H9 (cell line): Measurements from ENCODE around the gene SPATS2. TPM values are rescaled to one million over a fixed set of nuclear protein-coding genes. Genes with fewer than 3 reads are reported as not detected.

Source experiments
- DNase-seq: peaks from one replicate; pipeline ENCODE4 v3.0.0-alpha.2; 2017
- H2AFZ ChIP-seq: one replicate; pipeline ENCODE4 v1.6.1; 2013; ENCODE audit warnings: mild to moderate bottlenecking, low read length, control low read depth, moderate library complexity
- H2AK5ac ChIP-seq: 2 replicates; pipeline ENCODE4 v1.6.1; 2013; ENCODE audit warnings: low read length, control low read depth, mixed read lengths; ENCODE audit not compliant: insufficient read length
- H2BK120ac ChIP-seq: one replicate; pipeline ENCODE4 v1.6.1; 2013; ENCODE audit warnings: low read depth, mild to moderate bottlenecking, low read length, control low read depth, inconsistent platforms; ENCODE audit not compliant: poor library complexity, severe bottlenecking
- H2BK12ac ChIP-seq: 2 replicates; pipeline ENCODE4 v1.6.1; 2013; ENCODE audit warnings: low read length, control low read depth, mixed read lengths, low read depth; ENCODE audit not compliant: insufficient read length
- H2BK15ac ChIP-seq: 2 replicates; pipeline ENCODE4 v1.6.1; 2013; ENCODE audit warnings: low read depth, low read length, control low read depth
- H2BK20ac ChIP-seq: one replicate; pipeline ENCODE4 v1.6.1; 2013; ENCODE audit warnings: low read depth, mild to moderate bottlenecking, low read length, control low read depth, inconsistent platforms; ENCODE audit not compliant: poor library complexity, severe bottlenecking
- H2BK5ac ChIP-seq: 2 replicates; pipeline ENCODE4 v1.6.1; 2013; ENCODE audit warnings: low read length, control low read depth, mixed read lengths; ENCODE audit not compliant: insufficient read length
- H3K14ac ChIP-seq: 2 replicates; pipeline ENCODE4 v1.6.1; 2013; ENCODE audit warnings: low read length, control low read depth; ENCODE audit not compliant: insufficient read depth
- H3K18ac ChIP-seq: 2 replicates; pipeline ENCODE4 v1.6.1; 2013; ENCODE audit warnings: low read depth, mild to moderate bottlenecking, mixed read lengths, low read length, control low read depth; ENCODE audit not compliant: insufficient read length
- H3K23ac ChIP-seq: 2 replicates; pipeline ENCODE4 v1.6.1; 2013; ENCODE audit warnings: low read length, control low read depth, mixed read lengths, low read depth; ENCODE audit not compliant: insufficient read length
- H3K23me2 ChIP-seq: 2 replicates; pipeline ENCODE4 v1.6.1; 2013; ENCODE audit warnings: low read depth, mild to moderate bottlenecking, mixed read lengths, low read length, control low read depth; ENCODE audit not compliant: insufficient read length, poor library complexity, severe bottlenecking
- H3K27ac ChIP-seq: 2 replicates; pipeline ENCODE4 v1.5.1; 2013; ENCODE audit warnings: low read length, control low read depth, mixed read lengths, low read depth; ENCODE audit not compliant: insufficient read length
- H3K27me3 ChIP-seq: 2 replicates; pipeline ENCODE4 v1.6.1; 2013; ENCODE audit warnings: low read length, control low read depth, inconsistent platforms; ENCODE audit not compliant: insufficient read depth
- H3K4ac ChIP-seq: 2 replicates; pipeline ENCODE4 v1.6.1; 2013; ENCODE audit warnings: low read depth, mild to moderate bottlenecking, control low read depth, inconsistent platforms, low read length, moderate library complexity
- H3K4me1 ChIP-seq: 2 replicates; pipeline ENCODE4 v1.6.1; 2013; ENCODE audit warnings: low read length, control low read depth, inconsistent platforms; ENCODE audit not compliant: insufficient read depth
- H3K4me2 ChIP-seq: 2 replicates; pipeline ENCODE4 v1.6.1; 2013; ENCODE audit warnings: low read length, control low read depth, mixed read lengths; ENCODE audit not compliant: insufficient read length, insufficient read depth
- H3K56ac ChIP-seq: 2 replicates; pipeline ENCODE4 v1.6.1; 2013; ENCODE audit warnings: low read depth, mild to moderate bottlenecking, mixed read lengths, low read length, control low read depth; ENCODE audit not compliant: insufficient read length
- H3K79me1 ChIP-seq: 2 replicates; pipeline ENCODE4 v1.6.1; 2013; ENCODE audit warnings: low read depth, mild to moderate bottlenecking, moderate library complexity, low read length, control low read depth, inconsistent platforms; ENCODE audit not compliant: insufficient read depth, poor library complexity, severe bottlenecking
- H3K79me2 ChIP-seq: 2 replicates; pipeline ENCODE4 v1.6.1; 2013; ENCODE audit warnings: low read length, control low read depth, inconsistent platforms; ENCODE audit not compliant: insufficient read depth
- H3K9ac ChIP-seq: 2 replicates; pipeline ENCODE4 v1.6.1; 2013; ENCODE audit warnings: low read length, control low read depth, mixed read lengths; ENCODE audit not compliant: insufficient read length; ENCODE audit errors: extremely low read depth
- H3K9me3 ChIP-seq: one replicate; pipeline ENCODE4 v1.6.1; 2013; ENCODE audit warnings: low read depth, low read length, inconsistent platforms; ENCODE audit not compliant: control insufficient read depth
- H3T11ph ChIP-seq: one replicate; pipeline ENCODE4 v1.6.1; 2013; ENCODE audit warnings: mild to moderate bottlenecking, low read length, control low read depth, inconsistent platforms
- H4K20me1 ChIP-seq: one replicate; pipeline ENCODE4 v1.6.1; 2013; ENCODE audit not compliant: control insufficient read depth, insufficient read length, insufficient read depth
- H4K5ac ChIP-seq: 2 replicates; pipeline ENCODE4 v1.6.1; 2013; ENCODE audit warnings: low read depth, mild to moderate bottlenecking, mixed read lengths, low read length, control low read depth; ENCODE audit not compliant: insufficient read length
- H4K8ac ChIP-seq: replicated peaks from 2 replicates; pipeline ENCODE4 v1.6.1; 2013; ENCODE audit warnings: low read length, control low read depth, mixed read lengths, low read depth; ENCODE audit not compliant: insufficient read length
- H4K91ac ChIP-seq: 2 replicates; pipeline ENCODE4 v1.6.1; 2013; ENCODE audit warnings: low read depth, mild to moderate bottlenecking, moderate library complexity, mixed read lengths, low read length, control low read depth; ENCODE audit not compliant: insufficient read length
- H3K27ac Mint-ChIP-seq, 3 experiments: 2 replicates in 2 of 3; 3 replicates in 1 of 3; pipeline ENCODE4 v1.8.0; 2020 to 2021; ENCODE audit warnings: mixed read lengths in 3 of 3, mild to moderate bottlenecking in 1 of 3, moderate library complexity in 1 of 3
- H3K27me3 Mint-ChIP-seq: 2 replicates; pipeline ENCODE4 v1.8.0; 2021; ENCODE audit warnings: low read depth, mild to moderate bottlenecking, moderate library complexity, mixed read lengths
- H3K36me3 Mint-ChIP-seq, 3 experiments: 2 replicates in 2 of 3; 3 replicates in 1 of 3; pipeline ENCODE4 v1.8.0; 2020 to 2021; ENCODE audit warnings: low read depth in 3 of 3, mixed read lengths in 3 of 3; ENCODE audit not compliant: insufficient read depth in 1 of 3
- H3K4me1 Mint-ChIP-seq, 2 experiments: 2 replicates each; pipeline ENCODE4 v1.8.0; 2020; ENCODE audit warnings: mixed read lengths in 2 of 2
- H3K4me3 Mint-ChIP-seq, 2 experiments: 2 replicates in 1 of 2; 3 replicates in 1 of 2; pipeline ENCODE4 v1.8.0; 2020 to 2021; ENCODE audit warnings: mild to moderate bottlenecking in 2 of 2, mixed read lengths in 2 of 2, moderate library complexity in 1 of 2
- H3K9me3 Mint-ChIP-seq, 2 experiments: 2 replicates in 1 of 2; 3 replicates in 1 of 2; pipeline ENCODE4 v1.8.0; 2020; ENCODE audit warnings: mild to moderate bottlenecking in 2 of 2, mixed read lengths in 2 of 2, moderate library complexity in 1 of 2
- WGBS: extraction: QIAGEN DNeasy Blood & Tissue Kit; methylation state at CpG from one replicate; pipeline ENCODE4 v1.1.7; 2013; ENCODE audit warnings: missing lambda C conversion rate, low lambda C conversion rate, mixed read lengths; ENCODE audit not compliant: insufficient read length; ENCODE audit errors: extremely low coverage; 5-methylcytosine and 5-hydroxymethylcytosine counted together
- total RNA-seq: library from RNA; stranded (reverse); gene quantifications from 2 replicates; pipeline ENCODE4 v1.2.1, GENCODE V29; 2021
- TF ChIP-seq, protein P1 (sequence below): fragments of 200-600 bp; sonication (generic); conservative IDR thresholded peaks from 3 replicates; pipeline ENCODE4 v1.8.0; 2021; ENCODE audit warnings: antibody characterized with exemption, mild to moderate bottlenecking

The SPATS2 gene
- total RNA-seq, 1 experiment from 2014 or later, result 17.1 TPM

DNA sequence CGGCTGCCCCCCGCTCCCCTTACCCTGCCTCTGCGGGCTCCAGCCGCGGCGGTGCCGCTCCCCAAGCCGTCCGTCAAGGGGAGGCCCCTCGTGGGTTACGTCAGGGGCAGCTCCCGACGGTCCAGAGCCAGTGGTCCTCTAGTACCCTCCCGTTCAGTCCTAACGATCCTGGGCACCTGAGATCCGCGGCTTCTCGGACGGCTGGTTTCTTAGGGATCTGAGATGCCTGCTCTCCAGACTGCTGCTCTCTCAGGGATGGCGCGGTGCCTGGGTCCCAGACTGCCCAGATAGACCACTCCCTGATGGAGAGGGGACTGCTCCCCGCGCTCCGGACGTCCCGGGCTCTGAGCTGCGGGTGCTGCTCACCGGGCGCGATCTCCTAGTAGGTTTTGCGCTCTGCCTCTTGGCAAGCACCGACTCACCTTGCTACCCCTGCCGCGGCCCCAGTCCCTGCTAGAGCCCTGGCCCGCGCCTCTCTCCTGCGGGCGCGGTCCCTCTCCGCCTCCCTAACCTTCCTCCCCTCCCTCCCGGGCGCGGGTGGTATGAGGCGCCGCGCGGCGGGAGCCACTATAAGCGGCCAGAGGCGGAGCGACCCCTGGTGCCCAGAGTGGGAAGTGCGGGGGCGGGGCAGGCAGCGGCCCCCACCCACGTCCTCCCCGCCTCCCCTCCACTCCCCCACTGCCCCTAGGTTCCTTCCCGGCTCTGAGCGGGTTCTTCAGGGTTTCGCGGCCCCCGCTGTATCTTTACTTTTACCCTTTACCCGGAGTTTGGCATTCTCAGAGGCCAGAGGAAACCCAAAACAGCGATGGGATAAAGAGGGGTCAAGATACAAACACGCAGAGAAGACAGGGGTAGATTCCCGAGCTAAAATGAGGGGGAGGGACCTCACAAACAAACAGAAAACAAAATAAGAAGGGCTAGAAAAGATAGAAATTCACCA, 30.3 kb upstream of the SPATS2 start, which contains the start of gene C1QL4:
C1QL4 (minus strand) TSS at position 544 of the 940 bp plus-strand sequence. CDS start 711 bp downstream, outside the sequence.
- H3K79me1 ChIP-seq, result no peaks in the 10 kb centered on the region
- no peak within 1 kb of the TSS for H4K91ac ChIP-seq
- no peak within 1 kb of the TSS for H3K27ac Mint-ChIP-seq
- no peaks in the 10 kb centered on the region for H3K9me3 ChIP-seq
- peak within 1 kb of the TSS; percentile 46 for H3K4me2 ChIP-seq
- H3K23me2 ChIP-seq, result peaks cover 15% of the 10 kb centered on the region
- peak within 1 kb of the TSS; percentile 57 to 80 for H3K4me3 Mint-ChIP-seq
- H3K79me2 ChIP-seq, result no peaks in the 10 kb centered on the region
- peaks cover 70% of the 10 kb centered on the region for H3K27me3 ChIP-seq
- H4K20me1 ChIP-seq, result no peaks in the 10 kb centered on the region
- DNase-seq, result peak; percentile 89
- H3T11ph ChIP-seq, result no peak within 1 kb of the TSS
- no peak within 1 kb of the TSS for H2AK5ac ChIP-seq
- peaks cover 4% of the 10 kb centered on the region; the same call in 1 of the 2 replicates for H3K4me1 ChIP-seq
- H2BK120ac ChIP-seq, result no peak within 1 kb of the TSS
- no peak within 1 kb of the TSS for H3K56ac ChIP-seq
- peaks cover 92% of the 10 kb centered on the region for H3K27me3 Mint-ChIP-seq
- H3K9me3 Mint-ChIP-seq, result peaks cover 0 to 3% of the 10 kb centered on the region in 2 experiments; a peak in 2 of 5 replicates
- H3K27ac ChIP-seq, result no peak within 1 kb of the TSS
- H3K14ac ChIP-seq, result no peak within 1 kb of the TSS
- no peak within 1 kb of the TSS for H3K4ac ChIP-seq
- H3K18ac ChIP-seq, result no peak within 1 kb of the TSS
- H2BK12ac ChIP-seq, result no peak within 1 kb of the TSS
- H3K9ac ChIP-seq, result no peak within 1 kb of the TSS
- WGBS, result no CpG with 5 or more reads among the region's 65 CpGs
- no peak within 1 kb of the TSS for H2BK15ac ChIP-seq
- H3K36me3 Mint-ChIP-seq, result no peaks in the 10 kb centered on the region; a peak in 2 of 7 replicates
- no peak within 1 kb of the TSS for H2BK5ac ChIP-seq
- TF ChIP-seq, protein P1, sequence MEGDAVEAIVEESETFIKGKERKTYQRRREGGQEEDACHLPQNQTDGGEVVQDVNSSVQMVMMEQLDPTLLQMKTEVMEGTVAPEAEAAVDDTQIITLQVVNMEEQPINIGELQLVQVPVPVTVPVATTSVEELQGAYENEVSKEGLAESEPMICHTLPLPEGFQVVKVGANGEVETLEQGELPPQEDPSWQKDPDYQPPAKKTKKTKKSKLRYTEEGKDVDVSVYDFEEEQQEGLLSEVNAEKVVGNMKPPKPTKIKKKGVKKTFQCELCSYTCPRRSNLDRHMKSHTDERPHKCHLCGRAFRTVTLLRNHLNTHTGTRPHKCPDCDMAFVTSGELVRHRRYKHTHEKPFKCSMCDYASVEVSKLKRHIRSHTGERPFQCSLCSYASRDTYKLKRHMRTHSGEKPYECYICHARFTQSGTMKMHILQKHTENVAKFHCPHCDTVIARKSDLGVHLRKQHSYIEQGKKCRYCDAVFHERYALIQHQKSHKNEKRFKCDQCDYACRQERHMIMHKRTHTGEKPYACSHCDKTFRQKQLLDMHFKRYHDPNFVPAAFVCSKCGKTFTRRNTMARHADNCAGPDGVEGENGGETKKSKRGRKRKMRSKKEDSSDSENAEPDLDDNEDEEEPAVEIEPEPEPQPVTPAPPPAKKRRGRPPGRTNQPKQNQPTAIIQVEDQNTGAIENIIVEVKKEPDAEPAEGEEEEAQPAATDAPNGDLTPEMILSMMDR, result peak; percentile 100
- no peak within 1 kb of the TSS for H3K23ac ChIP-seq
- no peak within 1 kb of the TSS for H4K5ac ChIP-seq
- H2BK20ac ChIP-seq, result no peak within 1 kb of the TSS
- no peak within 1 kb of the TSS for H2AFZ ChIP-seq
- H4K8ac ChIP-seq, result no peak within 1 kb of the TSS
- H3K4me1 Mint-ChIP-seq, result peaks cover 39 to 48% of the 10 kb centered on the region in 2 experiments
